D721Med (cell line): ENCODE measurements around the gene RBM44.

Experiments used
- DNase-seq: peaks from one replicate; pipeline ENCODE4 v3.0.0; 2011; ENCODE audit warnings: low spot score; ENCODE audit not compliant: insufficient read length
- FAIRE-seq: peaks from 2 replicates; lab custom pipeline; 2011; peaks lifted over from hg19 to GRCh38; lab: Jason Lieb, UNC
- TF ChIP-seq, protein P1 (sequence below): IDR thresholded peaks from 2 replicates; pipeline ENCODE4 v1.5.1; 2012; ENCODE audit warnings: mild to moderate bottlenecking, control low read depth; ENCODE audit not compliant: insufficient read depth; ENCODE audit errors: missing control alignments

RBM44 gene

DNA sequence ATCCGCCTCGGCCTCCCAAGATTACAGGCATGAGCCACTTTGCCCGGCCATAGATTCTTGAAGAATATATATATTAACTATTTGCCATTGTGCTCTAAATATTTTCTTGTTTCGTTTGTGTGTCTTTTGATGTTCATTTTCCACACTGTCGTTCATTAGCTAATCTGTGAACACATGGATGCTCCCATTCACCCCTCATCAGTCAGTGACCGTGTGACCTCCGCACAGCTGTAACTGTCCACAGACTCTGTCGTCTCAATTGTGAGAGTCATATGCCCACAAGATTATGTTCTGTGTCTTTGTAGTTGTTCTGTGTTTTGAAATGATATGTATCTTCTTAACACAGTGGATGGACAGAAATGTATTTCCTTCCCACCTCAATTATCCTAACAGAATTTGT, 90.4 kb downstream of the RBM44 start:
- TF ChIP-seq, protein P1, sequence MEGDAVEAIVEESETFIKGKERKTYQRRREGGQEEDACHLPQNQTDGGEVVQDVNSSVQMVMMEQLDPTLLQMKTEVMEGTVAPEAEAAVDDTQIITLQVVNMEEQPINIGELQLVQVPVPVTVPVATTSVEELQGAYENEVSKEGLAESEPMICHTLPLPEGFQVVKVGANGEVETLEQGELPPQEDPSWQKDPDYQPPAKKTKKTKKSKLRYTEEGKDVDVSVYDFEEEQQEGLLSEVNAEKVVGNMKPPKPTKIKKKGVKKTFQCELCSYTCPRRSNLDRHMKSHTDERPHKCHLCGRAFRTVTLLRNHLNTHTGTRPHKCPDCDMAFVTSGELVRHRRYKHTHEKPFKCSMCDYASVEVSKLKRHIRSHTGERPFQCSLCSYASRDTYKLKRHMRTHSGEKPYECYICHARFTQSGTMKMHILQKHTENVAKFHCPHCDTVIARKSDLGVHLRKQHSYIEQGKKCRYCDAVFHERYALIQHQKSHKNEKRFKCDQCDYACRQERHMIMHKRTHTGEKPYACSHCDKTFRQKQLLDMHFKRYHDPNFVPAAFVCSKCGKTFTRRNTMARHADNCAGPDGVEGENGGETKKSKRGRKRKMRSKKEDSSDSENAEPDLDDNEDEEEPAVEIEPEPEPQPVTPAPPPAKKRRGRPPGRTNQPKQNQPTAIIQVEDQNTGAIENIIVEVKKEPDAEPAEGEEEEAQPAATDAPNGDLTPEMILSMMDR, result no peak
- no peak for FAIRE-seq
- DNase-seq, result no peak

DNA sequence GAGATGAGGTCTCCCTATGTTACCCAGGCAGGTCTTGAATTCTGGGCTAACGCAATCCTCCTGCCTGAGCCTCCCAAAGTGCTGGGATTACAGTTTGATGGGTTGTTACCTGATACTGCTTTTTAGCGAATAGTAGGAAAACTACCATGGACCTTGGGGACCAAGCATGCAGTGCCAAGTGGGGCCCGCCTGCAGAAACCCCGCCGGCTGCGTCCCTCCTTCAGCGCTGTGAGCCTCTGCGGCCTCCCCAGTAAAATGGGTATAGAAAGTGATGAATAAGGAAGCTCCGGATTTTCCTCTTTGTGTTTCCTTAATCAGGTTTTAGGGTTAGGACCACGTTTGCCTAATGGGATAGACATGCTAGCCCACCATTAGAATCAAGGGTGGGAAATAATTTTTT, 91.2 kb downstream of the RBM44 start:
- FAIRE-seq, result no peak
- TF ChIP-seq, protein P1, result no peak
- no peak for DNase-seq
